Nephron progenitor cell (in vitro differentiated cells): ENCODE data around the gene PRRC2B.
"Not testable (repeated sequence)": the region's sequence is repeated elsewhere in the genome, so short reads cannot be mapped to it uniquely, and the experiment has no call there.

Experiments used
- DNase-seq: peaks from one replicate; pipeline ENCODE4 v3.0.0; 2021
- H3K27ac Mint-ChIP-seq: 2 replicates; pipeline ENCODE4 v1.8.0; 2021; ENCODE audit warnings: mild to moderate bottlenecking, moderate library complexity, mixed read lengths
- H3K27me3 Mint-ChIP-seq: 2 replicates; pipeline ENCODE4 v1.8.0; 2021; ENCODE audit warnings: mild to moderate bottlenecking, low read depth, mixed read lengths; ENCODE audit not compliant: poor library complexity
- H3K36me3 Mint-ChIP-seq: 2 replicates; pipeline ENCODE4 v1.8.0; 2021; ENCODE audit warnings: low read depth, mixed read lengths
- H3K4me1 Mint-ChIP-seq: 2 replicates; pipeline ENCODE4 v1.8.0; 2021; ENCODE audit warnings: mixed read lengths
- H3K4me3 Mint-ChIP-seq: 2 replicates; pipeline ENCODE4 v1.8.0; 2021; ENCODE audit warnings: mild to moderate bottlenecking, moderate library complexity, mixed read lengths
- H3K9me3 Mint-ChIP-seq: 2 replicates; pipeline ENCODE4 v1.8.0; 2021; ENCODE audit warnings: mild to moderate bottlenecking, moderate library complexity, mixed read lengths
- TF ChIP-seq, protein P1 (sequence below): fragments of 200-600 bp; sonication (generic); IDR thresholded peaks from 2 replicates; pipeline ENCODE4 v1.5.0; 2021; ENCODE audit warnings: antibody characterized with exemption

Gene PRRC2B

DNA sequence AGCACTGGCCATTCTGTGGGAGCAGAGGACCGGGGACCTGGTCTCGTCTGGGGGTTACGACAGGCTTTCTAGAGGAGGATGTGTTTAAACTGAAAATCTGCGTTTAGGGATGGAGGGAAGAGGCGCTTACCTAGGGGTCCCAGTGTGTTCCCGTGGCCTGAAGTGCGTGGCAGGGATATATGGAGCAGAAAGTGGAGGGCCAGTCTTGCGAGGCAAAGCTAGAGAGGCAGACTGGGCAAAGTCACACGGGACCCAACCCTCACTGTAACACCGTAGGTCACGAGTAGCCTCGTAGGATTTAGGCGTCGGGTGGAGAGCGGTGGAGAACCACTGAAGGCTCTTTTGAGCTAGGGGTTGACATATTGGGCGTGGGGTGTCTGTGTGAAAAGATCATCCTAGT lies 76.1 kb downstream of the PRRC2B start:
- Mint-ChIP-seq H3K9me3 (no peaks in the 10 kb centered on the region), H3K27ac (peak overlapping the region; percentile 89), H3K27me3 (no peaks in the 10 kb centered on the region), H3K4me3 (no peak overlapping the region), H3K36me3 (peaks cover 91% of the 10 kb centered on the region), H3K4me1 (no peaks in the 10 kb centered on the region)
- DNase-seq: no peak
- TF ChIP-seq, protein P1, sequence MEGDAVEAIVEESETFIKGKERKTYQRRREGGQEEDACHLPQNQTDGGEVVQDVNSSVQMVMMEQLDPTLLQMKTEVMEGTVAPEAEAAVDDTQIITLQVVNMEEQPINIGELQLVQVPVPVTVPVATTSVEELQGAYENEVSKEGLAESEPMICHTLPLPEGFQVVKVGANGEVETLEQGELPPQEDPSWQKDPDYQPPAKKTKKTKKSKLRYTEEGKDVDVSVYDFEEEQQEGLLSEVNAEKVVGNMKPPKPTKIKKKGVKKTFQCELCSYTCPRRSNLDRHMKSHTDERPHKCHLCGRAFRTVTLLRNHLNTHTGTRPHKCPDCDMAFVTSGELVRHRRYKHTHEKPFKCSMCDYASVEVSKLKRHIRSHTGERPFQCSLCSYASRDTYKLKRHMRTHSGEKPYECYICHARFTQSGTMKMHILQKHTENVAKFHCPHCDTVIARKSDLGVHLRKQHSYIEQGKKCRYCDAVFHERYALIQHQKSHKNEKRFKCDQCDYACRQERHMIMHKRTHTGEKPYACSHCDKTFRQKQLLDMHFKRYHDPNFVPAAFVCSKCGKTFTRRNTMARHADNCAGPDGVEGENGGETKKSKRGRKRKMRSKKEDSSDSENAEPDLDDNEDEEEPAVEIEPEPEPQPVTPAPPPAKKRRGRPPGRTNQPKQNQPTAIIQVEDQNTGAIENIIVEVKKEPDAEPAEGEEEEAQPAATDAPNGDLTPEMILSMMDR: no peak

DNA sequence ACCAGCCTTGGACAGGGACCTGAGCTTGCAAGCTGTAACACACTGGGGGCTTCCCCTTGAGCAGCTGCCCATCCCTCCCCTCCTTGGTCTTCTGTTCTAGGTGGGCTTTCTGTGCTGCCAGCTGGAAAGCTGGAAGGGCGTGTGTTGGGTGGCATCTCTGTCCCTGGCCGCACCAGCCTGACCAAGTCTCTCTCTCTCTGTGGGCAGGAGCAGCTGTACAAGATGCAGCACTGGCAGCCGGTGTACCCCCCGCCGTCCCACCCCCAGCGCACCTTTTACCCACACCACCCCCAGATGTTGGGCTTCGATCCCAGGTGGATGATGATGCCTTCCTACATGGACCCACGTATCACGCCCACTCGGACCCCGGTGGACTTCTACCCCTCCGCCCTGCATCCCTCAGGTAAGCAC lies 76.7 kb downstream of the PRRC2B start:
- Mint-ChIP-seq H3K4me1 (no peaks in the 10 kb centered on the region), H3K4me3 (no peak overlapping the region), H3K27ac (no peak overlapping the region), H3K9me3 (no peaks in the 10 kb centered on the region), H3K27me3 (no peaks in the 10 kb centered on the region), H3K36me3 (peaks cover 86% of the 10 kb centered on the region)
- TF ChIP-seq, protein P1: no peak
- DNase-seq: no peak

DNA sequence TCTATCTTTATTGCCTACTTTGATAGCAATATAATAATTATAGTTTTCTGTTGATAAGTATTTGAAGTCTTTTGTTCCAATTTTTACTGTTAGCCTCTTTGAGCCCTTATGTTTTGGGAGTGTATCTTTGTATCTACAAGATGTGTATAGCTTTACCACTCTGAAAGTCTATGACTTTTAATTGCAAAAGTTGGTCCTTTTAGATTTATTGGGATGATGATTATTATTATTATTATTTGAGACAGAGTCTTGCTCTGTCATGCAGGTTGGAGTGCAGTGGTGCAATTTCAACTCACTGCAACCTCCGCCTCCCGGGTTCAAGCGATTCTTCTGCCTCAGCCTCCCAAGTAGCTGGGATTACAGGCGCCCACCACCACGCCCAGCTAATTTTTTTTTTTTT lies 78.2 kb downstream of the PRRC2B start:
- H3K27me3 Mint-ChIP-seq, DNase-seq, H3K9me3 Mint-ChIP-seq, H3K4me3 Mint-ChIP-seq, H3K4me1 Mint-ChIP-seq, H3K27ac Mint-ChIP-seq: not testable (repeated sequence)
- peaks cover 75% of the 10 kb centered on the region for H3K36me3 Mint-ChIP-seq

DNA sequence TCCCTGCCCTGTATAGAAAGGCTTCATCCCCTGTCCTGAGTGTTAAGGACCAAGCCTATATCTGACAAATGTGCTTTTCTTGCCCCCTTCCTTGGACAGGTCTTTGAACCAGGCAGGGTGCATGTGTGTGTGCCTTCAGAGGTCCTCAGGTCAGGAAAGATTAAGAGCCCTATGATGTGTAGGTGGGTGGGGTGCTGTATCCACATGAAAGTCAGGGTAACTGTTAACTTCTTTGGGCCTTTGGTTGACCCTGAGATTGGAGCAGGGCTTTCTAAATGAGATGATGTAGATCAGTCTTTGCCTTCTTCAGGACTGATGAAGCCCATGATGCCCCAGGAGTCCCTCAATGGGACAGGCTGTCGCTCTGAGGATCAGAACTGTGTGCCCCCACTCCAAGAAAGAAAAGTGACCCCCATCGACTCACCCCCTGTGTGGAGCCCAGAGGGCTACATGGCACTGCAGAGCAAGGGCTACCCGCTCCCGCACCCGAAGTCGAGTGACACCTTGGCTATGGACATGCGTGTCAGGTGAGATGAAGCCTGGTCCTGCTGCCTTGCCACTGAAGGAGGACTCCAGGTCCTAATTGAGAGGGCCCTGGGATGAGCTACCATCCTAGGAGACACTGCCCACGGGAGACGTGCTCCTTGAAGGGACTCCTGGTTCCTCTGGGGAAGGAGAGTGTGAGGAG lies 79.5 kb downstream of the PRRC2B start:
- H3K9me3 Mint-ChIP-seq: no peaks in the 10 kb centered on the region
- no peak overlapping the region for H3K4me3 Mint-ChIP-seq
- peak overlapping the region; percentile 26 for H3K27ac Mint-ChIP-seq
- TF ChIP-seq, protein P1: no peak
- no peaks in the 10 kb centered on the region for H3K27me3 Mint-ChIP-seq
- peaks cover 68% of the 10 kb centered on the region for H3K36me3 Mint-ChIP-seq
- no peak for DNase-seq
- no peaks in the 10 kb centered on the region for H3K4me1 Mint-ChIP-seq

DNA sequence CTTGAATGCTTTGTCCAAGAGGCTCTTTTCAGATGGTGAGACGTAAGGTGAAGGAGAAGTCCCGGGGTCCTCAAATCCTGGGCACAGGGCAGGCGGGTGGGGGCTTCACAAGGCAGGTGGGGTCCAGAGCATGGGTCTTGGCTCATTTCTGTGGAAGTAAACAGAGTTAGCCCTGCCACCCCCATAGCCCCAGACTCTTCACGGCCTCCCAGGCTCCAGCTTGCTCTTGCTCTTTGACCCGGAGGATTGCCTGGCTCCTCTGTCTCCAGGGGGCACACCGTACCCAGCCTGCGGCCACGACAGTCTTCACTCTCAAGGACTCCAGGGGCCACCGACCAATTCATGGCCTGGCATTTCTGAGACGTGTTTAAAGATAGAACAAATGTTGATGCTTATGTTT lies 80.0 kb downstream of the PRRC2B start:
- Mint-ChIP-seq H3K27me3 (no peaks in the 10 kb centered on the region), H3K4me1 (no peaks in the 10 kb centered on the region), H3K27ac (peak overlapping the region; percentile 26), H3K9me3 (no peaks in the 10 kb centered on the region), H3K4me3 (no peak overlapping the region), H3K36me3 (peaks cover 69% of the 10 kb centered on the region)
- TF ChIP-seq, protein P1: no peak
- no peak for DNase-seq

DNA sequence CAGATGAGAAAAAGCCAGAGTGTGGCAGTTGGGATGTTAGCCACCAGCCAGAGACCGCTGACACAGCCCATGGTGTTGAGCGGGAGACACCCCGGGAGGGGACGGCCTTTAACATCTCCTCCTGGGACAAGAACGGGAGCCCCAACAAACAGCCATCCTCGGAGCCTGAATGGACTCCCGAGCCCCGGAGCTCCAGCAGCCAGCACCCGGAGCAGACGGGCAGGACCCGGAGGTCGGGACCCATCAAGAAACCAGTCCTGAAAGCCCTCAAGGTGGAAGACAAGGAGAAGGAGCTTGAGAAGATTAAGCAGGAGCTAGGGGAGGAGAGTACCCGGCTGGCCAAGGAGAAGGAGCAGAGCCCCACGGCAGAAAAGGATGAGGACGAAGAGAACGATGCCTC lies 80.8 kb downstream of the PRRC2B start:
- H3K9me3 Mint-ChIP-seq: no peaks in the 10 kb centered on the region
- no peak for DNase-seq
- no peaks in the 10 kb centered on the region for H3K27me3 Mint-ChIP-seq
- no peaks in the 10 kb centered on the region for H3K4me1 Mint-ChIP-seq
- H3K36me3 Mint-ChIP-seq: peaks cover 69% of the 10 kb centered on the region
- TF ChIP-seq, protein P1: no peak
- H3K27ac Mint-ChIP-seq: peak overlapping the region; percentile 93
- H3K4me3 Mint-ChIP-seq: no peak overlapping the region
